Measurements from ENCODE around the gene FAM184A.

Gene FAM184A

DNA sequence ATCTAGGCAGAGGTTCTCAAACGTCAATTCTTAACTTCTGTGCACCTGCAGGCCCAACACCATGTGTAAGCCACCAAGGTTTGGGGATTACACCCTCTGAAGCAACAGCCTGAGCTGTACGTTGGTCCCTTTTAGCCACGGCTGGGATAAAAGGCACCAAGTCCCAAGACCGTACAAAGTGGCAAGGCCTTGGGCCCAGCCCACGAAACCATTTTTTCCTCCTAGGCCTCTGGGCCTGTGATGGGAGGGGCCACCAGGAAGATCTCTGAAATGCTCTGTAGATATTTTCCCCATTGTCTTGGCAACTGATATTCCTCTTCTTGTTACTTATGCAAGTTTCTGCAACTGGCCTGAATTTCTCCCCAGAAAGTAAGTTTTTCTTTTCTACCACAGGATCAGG is 4.5 kb upstream of the FAM184A start:
- no peak for TF ChIP-seq CTCF (IDR thresholded peaks at IDR 0.05; ENCODE audit: insufficient read depth, low read length, missing control alignments)
- ChIA-PET CTCF (no interaction called here), POLR2A (no interaction called here)
- DNase-seq (ENCODE audit: low read depth, low spot score): no peak
- H3K4me3 ChIP-seq (ENCODE audit: low read depth, low read length): no peak overlapping the region

DNA sequence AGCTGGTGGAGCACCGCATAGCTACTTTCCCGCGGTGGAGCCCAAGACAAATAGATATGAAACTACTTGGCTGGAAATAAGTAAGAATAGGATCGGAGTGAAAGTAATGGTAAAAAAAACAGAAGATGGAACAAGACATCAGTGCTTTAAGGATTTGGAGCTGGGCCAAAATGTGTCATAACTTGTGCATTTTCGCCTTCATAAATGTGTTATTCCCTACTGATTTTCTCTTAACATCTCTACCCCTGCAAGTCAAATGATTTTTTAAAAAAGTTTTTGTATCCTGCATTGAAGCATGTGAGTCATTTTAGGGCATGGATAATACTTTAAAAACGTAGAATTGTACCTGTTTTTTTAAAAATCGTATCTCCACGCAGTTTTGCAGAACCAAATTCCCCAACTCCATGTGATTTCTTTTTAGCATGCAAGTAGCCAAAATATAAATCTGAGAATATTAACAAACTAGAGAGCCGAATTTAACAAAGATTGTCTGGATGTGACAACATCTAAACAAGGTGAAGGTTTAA is 882 bp upstream of the FAM184A start:
- POLR2A ChIA-PET: no interaction called here
- DNase-seq (ENCODE audit: low read depth, low spot score): no peak
- no peak for TF ChIP-seq CTCF (IDR thresholded peaks at IDR 0.05; ENCODE audit: insufficient read depth, low read length, missing control alignments)
- CTCF ChIA-PET: interaction anchor here (1.6 kb wide), 1 partner anchor 30 kb away, joined by 6 read pairs; no protein-coding TSS in a partner anchor
- H3K4me3 ChIP-seq (ENCODE audit: low read depth, low read length): peak overlapping the region; percentile 56

- TF ChIP-seq CTCF (IDR thresholded peaks at IDR 0.05; ENCODE audit: insufficient read depth, low read length, missing control alignments): no peak
- ChIA-PET POLR2A (no interaction called here), CTCF (interaction anchor here (1.2 to 1.3 kb wide), 2 partner anchors 33 to 52 kb away, joined by 4 to 5 read pairs; no protein-coding TSS in a partner anchor)
- peak overlapping the region; percentile 56 for H3K4me3 ChIP-seq (ENCODE audit: low read depth, low read length)
- DNase-seq (ENCODE audit: low read depth, low spot score): no peak
Observed at GRCh38 chr6:119077643-119078375, 655 bp downstream of the FAM184A start.

DNA sequence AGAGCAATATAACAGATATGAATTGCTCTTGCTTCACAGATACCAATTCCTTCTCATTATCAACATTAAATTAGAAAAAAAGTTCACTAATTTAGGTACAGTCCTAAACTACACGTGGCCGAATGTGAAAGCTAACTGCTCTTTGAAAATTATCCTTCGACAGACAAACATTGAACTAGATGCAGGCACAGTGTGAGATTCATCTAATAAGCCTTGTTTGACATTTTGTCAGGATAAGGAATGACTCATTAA is 1.1 kb downstream of the FAM184A start:
- no peak for DNase-seq (ENCODE audit: low read depth, low spot score)
- H3K4me3 ChIP-seq (ENCODE audit: low read depth, low read length): no peak overlapping the region
- no peak for TF ChIP-seq CTCF (IDR thresholded peaks at IDR 0.05; ENCODE audit: insufficient read depth, low read length, missing control alignments)
- POLR2A ChIA-PET: no interaction called here
- CTCF ChIA-PET: interaction anchor here (1.2 to 1.3 kb wide), 2 partner anchors 34 to 52 kb away, joined by 4 to 5 read pairs; no protein-coding TSS in a partner anchor

DNA sequence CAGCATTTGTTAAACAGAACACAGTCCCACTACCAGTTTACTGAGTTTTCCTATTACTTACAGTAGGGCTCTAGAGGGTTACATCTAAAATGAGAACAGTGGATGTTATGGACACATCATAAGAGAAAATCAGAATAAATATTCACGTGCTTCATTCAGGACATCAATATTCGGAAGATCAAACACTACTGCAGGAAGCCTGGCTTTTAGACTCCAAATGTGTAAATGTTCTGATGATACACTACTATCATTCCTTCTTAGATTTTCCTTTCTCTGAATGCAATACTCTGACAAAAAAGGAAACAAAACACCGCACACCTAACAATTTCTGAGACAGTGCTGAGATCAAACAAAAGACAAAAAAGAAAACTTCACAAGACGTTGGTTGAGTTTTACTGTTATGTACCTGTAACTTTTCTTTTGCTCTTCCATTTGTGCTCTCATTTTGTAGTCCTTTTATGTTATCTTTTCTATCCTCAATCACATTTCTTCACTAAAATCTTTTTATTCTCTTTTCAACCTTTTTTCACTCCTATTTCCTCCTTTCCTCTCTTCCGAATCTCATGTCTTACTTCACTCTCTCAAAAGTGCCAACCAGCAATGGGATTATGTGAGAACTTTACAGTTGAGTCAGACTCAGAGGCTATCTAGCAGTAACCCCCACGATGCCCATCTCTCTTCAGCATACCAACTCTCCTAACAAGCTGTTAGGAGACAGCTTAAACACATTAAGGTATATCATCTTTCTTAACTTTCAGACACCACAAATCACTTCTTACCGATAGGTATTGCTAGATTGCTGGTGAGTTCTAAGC is 1.7 kb downstream of the FAM184A start:
- TF ChIP-seq CTCF (IDR thresholded peaks at IDR 0.05; ENCODE audit: insufficient read depth, low read length, missing control alignments): no peak
- H3K4me3 ChIP-seq (ENCODE audit: low read depth, low read length): no peak overlapping the region
- CTCF ChIA-PET: no interaction called here
- POLR2A ChIA-PET: no interaction called here
- DNase-seq (ENCODE audit: low read depth, low spot score): no peak

GRCh38 chr6:119076173-119076572 is 2.3 kb downstream of the FAM184A start:
- POLR2A ChIA-PET: no interaction called here
- no peak for TF ChIP-seq CTCF (IDR thresholded peaks at IDR 0.05; ENCODE audit: insufficient read depth, low read length, missing control alignments)
- no peak overlapping the region for H3K4me3 ChIP-seq (ENCODE audit: low read depth, low read length)
- CTCF ChIA-PET: no interaction called here
- no peak for DNase-seq (ENCODE audit: low read depth, low spot score)

All from AG04449 (cell line).